ENCODE data around the gene CREBL2. TPM values are rescaled to one million over a fixed set of nuclear protein-coding genes. Genes with fewer than 3 reads are reported as not detected.
"Not testable (repeated sequence)": the region's sequence is repeated elsewhere in the genome, so short reads cannot be mapped to it uniquely, and the experiment has no call there.

The CREBL2 gene
- total RNA-seq, 1 donor from 2014 or later, result 11.4 TPM

GRCh38 chr12:12572659-12573058 is 39.0 kb upstream of the CREBL2 start:
- Mint-ChIP-seq H3K4me1 (no peaks in the 10 kb centered on the region), H3K36me3 (ENCODE audit: low read depth) (no peaks in the 10 kb centered on the region), H3K9me3 (peaks cover under 1% of the 10 kb centered on the region), H3K27ac (ENCODE audit: unreplicated experiment) (no peak overlapping the region), H3K4me3 (no peak overlapping the region), H3K27me3 (ENCODE audit: low read depth) (no peaks in the 10 kb centered on the region)
- DNase-seq (ENCODE audit: low read depth, low spot score), result no peak
- no peak for TF ChIP-seq CTCF (conservative IDR thresholded peaks at IDR 0.05)

GRCh38 chr12:12577786-12578185 is 33.9 kb upstream of the CREBL2 start:
- Mint-ChIP-seq H3K4me3 (no peak overlapping the region), H3K27ac (ENCODE audit: unreplicated experiment) (no peak overlapping the region), H3K9me3 (no peaks in the 10 kb centered on the region), H3K27me3 (ENCODE audit: low read depth) (no peaks in the 10 kb centered on the region), H3K36me3 (ENCODE audit: low read depth) (no peaks in the 10 kb centered on the region), H3K4me1 (no peaks in the 10 kb centered on the region)
- no peak for TF ChIP-seq CTCF (conservative IDR thresholded peaks at IDR 0.05)
- DNase-seq (ENCODE audit: low read depth, low spot score), result no peak

GRCh38 chr12:12580716-12581115 is 31.0 kb upstream of the CREBL2 start:
- H3K4me3 Mint-ChIP-seq; DNase-seq (ENCODE audit: low read depth, low spot score); H3K27me3 Mint-ChIP-seq (ENCODE audit: low read depth); H3K36me3 Mint-ChIP-seq (ENCODE audit: low read depth); H3K27ac Mint-ChIP-seq (ENCODE audit: unreplicated experiment); H3K4me1 Mint-ChIP-seq; H3K9me3 Mint-ChIP-seq: not testable (repeated sequence)

DNA sequence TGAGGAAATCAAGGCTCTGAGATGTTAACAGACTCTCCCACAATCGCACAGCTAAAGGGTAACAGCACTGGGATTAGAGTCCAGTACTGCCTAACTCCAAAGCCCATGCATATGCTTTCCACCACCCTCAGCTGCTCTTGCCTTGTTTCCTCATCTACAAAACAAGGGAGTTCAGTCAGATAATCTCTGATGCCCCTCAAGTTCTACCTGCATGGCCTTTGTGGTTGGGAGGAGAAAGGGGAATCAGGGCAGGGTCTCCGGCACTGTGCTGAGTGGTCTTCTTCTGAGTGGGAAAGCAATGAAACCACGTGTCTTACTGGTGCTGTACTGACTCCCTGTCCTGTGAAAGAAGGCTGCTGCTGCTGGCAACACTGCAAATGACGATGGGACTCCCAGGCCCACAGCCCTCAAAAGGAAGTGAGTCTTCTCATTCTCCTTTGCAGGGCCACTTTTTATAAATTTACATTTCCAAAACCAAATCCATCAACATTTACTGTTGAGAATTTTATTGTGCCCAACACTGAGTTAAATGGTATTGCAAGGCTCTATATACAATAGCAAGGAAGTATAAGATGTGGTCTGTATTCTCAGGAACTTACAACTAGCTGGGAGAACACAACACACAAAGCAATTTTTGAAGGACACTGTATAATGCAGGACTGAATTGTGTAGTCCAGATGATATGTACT is 29.3 kb upstream of the CREBL2 start:
- Mint-ChIP-seq H3K36me3 (ENCODE audit: low read depth) (no peaks in the 10 kb centered on the region), H3K9me3 (no peaks in the 10 kb centered on the region), H3K4me3 (no peak overlapping the region), H3K4me1 (no peaks in the 10 kb centered on the region), H3K27me3 (ENCODE audit: low read depth) (no peaks in the 10 kb centered on the region), H3K27ac (ENCODE audit: unreplicated experiment) (no peak overlapping the region)
- no peak for DNase-seq (ENCODE audit: low read depth, low spot score)
- TF ChIP-seq CTCF (conservative IDR thresholded peaks at IDR 0.05), result no peak

DNA sequence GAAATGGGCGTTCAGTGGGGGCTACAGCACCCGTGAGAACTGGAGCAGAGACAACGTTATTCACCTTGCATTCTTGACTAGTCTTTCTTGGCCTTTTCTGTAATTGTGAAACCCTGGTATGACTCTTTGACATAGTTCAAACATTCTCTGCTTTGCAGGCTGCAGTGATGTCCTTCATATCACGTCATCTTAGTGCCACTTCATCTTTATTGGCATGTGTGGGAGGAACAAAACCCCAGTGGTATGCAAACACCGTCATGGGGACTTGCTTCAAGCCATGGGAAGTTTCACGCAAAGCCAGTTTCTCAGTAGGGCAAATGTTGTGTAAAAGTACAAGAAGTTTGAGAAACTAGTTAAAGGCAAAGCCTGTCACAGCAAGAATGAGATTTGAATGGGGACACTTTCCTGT is 28.8 kb upstream of the CREBL2 start:
- no peak for TF ChIP-seq CTCF (conservative IDR thresholded peaks at IDR 0.05)
- H3K9me3 Mint-ChIP-seq, result no peaks in the 10 kb centered on the region
- DNase-seq (ENCODE audit: low read depth, low spot score), result no peak
- no peaks in the 10 kb centered on the region for H3K36me3 Mint-ChIP-seq (ENCODE audit: low read depth)
- H3K27me3 Mint-ChIP-seq (ENCODE audit: low read depth), result no peaks in the 10 kb centered on the region
- H3K4me3 Mint-ChIP-seq, result no peak overlapping the region
- H3K27ac Mint-ChIP-seq (ENCODE audit: unreplicated experiment), result no peak overlapping the region
- H3K4me1 Mint-ChIP-seq, result no peaks in the 10 kb centered on the region

GRCh38 chr12:12583510-12584178 is 28.0 kb upstream of the CREBL2 start:
- Mint-ChIP-seq H3K4me3 (no peak overlapping the region), H3K4me1 (no peaks in the 10 kb centered on the region), H3K36me3 (ENCODE audit: low read depth) (no peaks in the 10 kb centered on the region), H3K27ac (ENCODE audit: unreplicated experiment) (no peak overlapping the region), H3K27me3 (ENCODE audit: low read depth) (no peaks in the 10 kb centered on the region), H3K9me3 (no peaks in the 10 kb centered on the region)
- no peak for DNase-seq (ENCODE audit: low read depth, low spot score)
- TF ChIP-seq CTCF (conservative IDR thresholded peaks at IDR 0.05), result no peak

All from neural crest cell (in vitro differentiated cells).